GM12864 (cell line): ENCODE results near the gene ARFGAP3.

Source experiments
- DNase-seq: peaks from one replicate; pipeline ENCODE4 v3.0.0-alpha.2; 2011; ENCODE audit warnings: low read depth
- H3K4me3 ChIP-seq: 2 replicates; pipeline ENCODE4 v1.5.1; 2011; ENCODE audit warnings: mild to moderate bottlenecking, low read depth, low read length, control low read depth
- TF ChIP-seq, protein P1 (sequence below): IDR thresholded peaks from 2 replicates; pipeline ENCODE4 v1.5.1; 2011; ENCODE audit warnings: low read depth, mild to moderate bottlenecking, moderate library complexity, low read length, control low read depth, inconsistent platforms; ENCODE audit errors: missing control alignments

The ARFGAP3 gene

DNA sequence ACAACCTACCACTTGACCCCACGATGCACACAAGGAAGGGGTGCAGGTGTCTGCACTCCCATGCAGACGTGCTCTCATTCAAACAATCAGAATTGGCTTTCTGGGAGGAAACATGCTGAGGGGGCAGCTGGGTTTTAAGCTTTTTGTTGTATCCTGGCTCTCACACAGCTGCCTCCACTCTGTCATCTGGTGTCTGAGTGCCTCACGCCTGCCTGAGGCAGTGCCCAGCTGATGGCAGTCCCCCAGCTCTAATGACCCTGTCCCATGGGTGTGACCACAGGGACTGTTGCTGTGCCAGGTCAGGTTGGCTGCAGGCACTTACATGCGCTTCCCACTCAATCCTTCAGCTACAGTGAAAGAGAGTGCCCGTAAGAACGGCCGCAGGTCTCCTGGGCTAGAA, 53.7 kb downstream of the ARFGAP3 start:
- TF ChIP-seq, protein P1, sequence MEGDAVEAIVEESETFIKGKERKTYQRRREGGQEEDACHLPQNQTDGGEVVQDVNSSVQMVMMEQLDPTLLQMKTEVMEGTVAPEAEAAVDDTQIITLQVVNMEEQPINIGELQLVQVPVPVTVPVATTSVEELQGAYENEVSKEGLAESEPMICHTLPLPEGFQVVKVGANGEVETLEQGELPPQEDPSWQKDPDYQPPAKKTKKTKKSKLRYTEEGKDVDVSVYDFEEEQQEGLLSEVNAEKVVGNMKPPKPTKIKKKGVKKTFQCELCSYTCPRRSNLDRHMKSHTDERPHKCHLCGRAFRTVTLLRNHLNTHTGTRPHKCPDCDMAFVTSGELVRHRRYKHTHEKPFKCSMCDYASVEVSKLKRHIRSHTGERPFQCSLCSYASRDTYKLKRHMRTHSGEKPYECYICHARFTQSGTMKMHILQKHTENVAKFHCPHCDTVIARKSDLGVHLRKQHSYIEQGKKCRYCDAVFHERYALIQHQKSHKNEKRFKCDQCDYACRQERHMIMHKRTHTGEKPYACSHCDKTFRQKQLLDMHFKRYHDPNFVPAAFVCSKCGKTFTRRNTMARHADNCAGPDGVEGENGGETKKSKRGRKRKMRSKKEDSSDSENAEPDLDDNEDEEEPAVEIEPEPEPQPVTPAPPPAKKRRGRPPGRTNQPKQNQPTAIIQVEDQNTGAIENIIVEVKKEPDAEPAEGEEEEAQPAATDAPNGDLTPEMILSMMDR, result no peak
- H3K4me3 ChIP-seq, result no peak overlapping the region
- DNase-seq, result no peak

GRCh38 chr22:42801252-42802080, 55.6 kb downstream of the ARFGAP3 start:
- no peak overlapping the region for H3K4me3 ChIP-seq
- no peak for DNase-seq
- TF ChIP-seq, protein P1, result no peak

DNA sequence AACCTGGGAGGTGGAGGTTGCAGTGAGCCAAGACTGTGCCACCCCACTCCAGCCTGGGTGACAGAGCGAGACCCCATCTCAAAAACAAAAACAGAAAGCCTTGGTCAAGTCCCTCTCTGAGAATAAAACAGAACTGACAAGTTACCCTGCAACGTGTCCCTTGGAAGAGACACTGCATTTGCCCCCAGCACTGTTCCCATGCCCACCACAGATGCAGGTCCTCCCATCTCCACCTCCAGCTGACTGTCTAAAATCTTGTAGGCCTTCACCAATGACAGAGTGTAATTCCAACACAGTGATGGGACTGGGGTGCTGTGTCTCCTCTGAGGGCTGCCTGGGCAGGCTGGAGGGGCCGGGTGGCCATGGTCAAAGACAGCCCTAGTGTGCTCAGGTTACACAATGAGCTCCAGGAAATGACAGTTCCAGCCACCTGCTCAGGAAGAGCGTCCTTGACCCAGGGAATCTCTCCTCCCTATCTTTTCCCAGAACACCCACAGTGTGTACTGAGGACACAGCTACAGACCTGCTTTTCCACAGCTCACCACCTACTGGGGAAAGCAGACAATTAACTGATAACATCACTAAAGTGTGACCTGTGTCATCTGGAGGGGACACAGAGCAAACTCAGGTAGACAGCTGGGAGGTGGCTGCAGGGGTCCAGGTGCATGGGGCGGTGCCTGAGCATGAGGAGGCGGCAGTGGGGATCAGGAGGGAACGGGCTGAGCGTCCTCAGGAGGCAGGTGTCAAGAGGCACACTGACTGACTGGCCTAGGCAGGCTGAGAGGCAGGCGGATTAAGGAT, 56.4 kb downstream of the ARFGAP3 start:
- no peak overlapping the region for H3K4me3 ChIP-seq
- TF ChIP-seq, protein P1, result no peak
- DNase-seq, result no peak

- TF ChIP-seq, protein P1, result no peak
- H3K4me3 ChIP-seq, result no peak overlapping the region
- no peak for DNase-seq
These were observed 57.3 kb downstream of the ARFGAP3 start for GRCh38 chr22:42799461-42800405.

DNA sequence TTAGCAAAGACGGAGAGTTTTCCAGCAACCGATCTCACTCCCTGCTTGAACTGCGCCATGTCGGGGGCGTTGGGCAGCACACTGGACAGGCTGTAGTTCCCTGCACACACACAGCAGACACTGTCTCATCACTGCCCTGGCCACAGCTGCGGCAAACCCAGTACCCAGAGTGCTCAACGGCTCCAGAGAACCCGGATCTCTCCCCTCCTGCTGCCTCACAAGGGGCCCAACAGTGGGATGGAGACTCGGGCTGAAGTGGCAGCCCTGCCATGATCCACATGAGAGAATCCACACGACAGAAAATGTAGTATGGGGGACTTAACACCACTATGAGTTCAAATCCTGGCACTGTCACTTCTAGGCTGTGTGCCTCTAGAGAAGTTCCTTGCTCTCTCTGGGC, 58.0 kb downstream of the ARFGAP3 start:
- no peak overlapping the region for H3K4me3 ChIP-seq
- TF ChIP-seq, protein P1, result no peak
- no peak for DNase-seq

GRCh38 chr22:42797011-42797410, 60.1 kb downstream of the ARFGAP3 start:
- TF ChIP-seq, protein P1, result no peak
- DNase-seq, result no peak

More at GRCh38 chr22:42797011-42797410, 60.1 kb downstream of the ARFGAP3 start:
- no peak overlapping the region for H3K4me3 ChIP-seq
